H1 (cell line): ENCODE data around the gene AHRR. TPM values are rescaled to one million over a fixed set of nuclear protein-coding genes. Genes with fewer than 3 reads are reported as not detected.

Experiments
- ASH2L ChIP-seq: fragments of 200-600, 300-600 bp; sonication (generic); IDR thresholded peaks from one replicate; pipeline ENCODE4 v1.7.1; 2017; ENCODE audit warnings: low read length
- JUN ChIP-seq: IDR thresholded peaks from 2 replicates; pipeline ENCODE4 v1.6.1; 2011; ENCODE audit warnings: low read depth, mild to moderate bottlenecking, improper control_type of control experiment, low read length
- KDM5A ChIP-seq: fragments of 200-600 bp; IDR thresholded peaks from 2 replicates; pipeline ENCODE4 v1.7.1; 2012; ENCODE audit warnings: mild to moderate bottlenecking, low read length, inconsistent platforms, mixed read lengths
- POU5F1 ChIP-seq: IDR thresholded peaks from 2 replicates; pipeline ENCODE4 v1.6.1; 2011; ENCODE audit warnings: low read depth, mild to moderate bottlenecking, low read length, moderate library complexity
- polyA plus RNA-seq, 7 experiments: library from polyadenylated mRNA; depleted of rRNA in 3 of 7; stranded (reverse) in 5 of 7; unstranded in 2 of 7; fragments of >200 nt in 5 of 7; fragments of 200-250 nt in 2 of 7; gene quantifications; 1 replicate in 5 of 7; 2 replicates in 1 of 7; 4 replicates in 1 of 7; pipeline versions ENCODE4 v1.2.1 to v1.2.3, GENCODE V29; 2011 to 2013; ENCODE audit warnings: missing spikeins in 2 of 7, mixed read lengths in 2 of 7
- total RNA-seq: library from RNA; stranded (reverse); fragmentation: NEBNext Ultra II Directional; extraction: Animal tissue kit (Norgen Biotek cat#: 25700); gene quantifications from 2 replicates; pipeline ENCODE4 v1.2.1, GENCODE V29; 2021

Gene AHRR
- total and polyA plus RNA-seq, 2 of the 8 experiments (the other 6 are each of a cell fraction or from before 2014, with no cell fraction given), result 0.41 to 0.80 TPM

- no peak for TF ChIP-seq KDM5A
- no peak for TF ChIP-seq POU5F1
- no peak for TF ChIP-seq ASH2L
- no peak for TF ChIP-seq JUN
Observed at GRCh38 chr5:407801-408268, 86.3 kb downstream of the AHRR start (continued).
